DOHH2 (cell line): ENCODE data around the gene NOP16.

ENCODE experiments used
- H3F3A ChIP-seq: fragments of 200-600 bp; sonication (generic), shearing (Covaris generic); 2 replicates; pipeline ENCODE4 v1.6.0; 2016; ENCODE audit warnings: antibody characterized with exemption, mild to moderate bottlenecking; ENCODE audit not compliant: control insufficient read depth, insufficient read depth
- H3K27ac ChIP-seq: fragments of 200-600 bp; sonication (generic); 2 replicates; pipeline ENCODE4 v1.5.1; 2014; ENCODE audit warnings: low read depth, mild to moderate bottlenecking, low read length, moderate library complexity
- H3K27me3 ChIP-seq: fragments of 200-600 bp; sonication (generic); 2 replicates; pipeline ENCODE4 v1.6.1; 2014; ENCODE audit warnings: mild to moderate bottlenecking, low read length, mixed read lengths; ENCODE audit not compliant: control insufficient read depth
- H3K36me3 ChIP-seq: fragments of 200-600 bp; sonication (generic); 2 replicates; pipeline ENCODE4 v1.6.1; 2014; ENCODE audit warnings: mild to moderate bottlenecking, low read length, moderate library complexity, mixed read lengths; ENCODE audit not compliant: control insufficient read depth
- H3K4me1 ChIP-seq: fragments of 200-600 bp; sonication (generic); 2 replicates; pipeline ENCODE4 v1.6.1; 2014; ENCODE audit warnings: mild to moderate bottlenecking, low read length, mixed read lengths; ENCODE audit not compliant: control insufficient read depth
- H3K4me2 ChIP-seq: fragments of 200-600 bp; sonication (generic); 2 replicates; pipeline ENCODE4 v1.6.0; 2014; ENCODE audit warnings: mild to moderate bottlenecking, low read length, moderate library complexity
- H3K4me3 ChIP-seq: fragments of 200-600 bp; sonication (generic); 2 replicates; pipeline ENCODE4 v1.5.1; 2014; ENCODE audit warnings: mild to moderate bottlenecking, low read length, mixed read lengths
- H3K79me2 ChIP-seq: fragments of 200-600 bp; sonication (generic); 2 replicates; pipeline ENCODE4 v1.6.1; 2014; ENCODE audit warnings: mild to moderate bottlenecking, low read length, mixed read lengths; ENCODE audit not compliant: control insufficient read depth
- H3K9me2 ChIP-seq: fragments of 200-600 bp; sonication (generic); replicated peaks from 2 replicates; pipeline ENCODE4 v1.6.1; 2014; ENCODE audit warnings: mild to moderate bottlenecking, low read length, mixed read lengths; ENCODE audit not compliant: control insufficient read depth
- H3K9me3 ChIP-seq: fragments of 200-600 bp; sonication (generic); 2 replicates; pipeline ENCODE4 v1.6.1; 2014; ENCODE audit warnings: antibody characterized with exemption, low read length, mixed read lengths; ENCODE audit not compliant: control insufficient read depth, insufficient read depth
- H4K20me1 ChIP-seq: fragments of 200-600 bp; sonication (generic); 2 replicates; pipeline ENCODE4 v1.6.0; 2014; ENCODE audit warnings: low read depth, mild to moderate bottlenecking, antibody characterized with exemption, low read length, moderate library complexity; ENCODE audit not compliant: control insufficient read depth, insufficient read depth
- CTCF ChIP-seq: fragments of 200-600 bp; sonication (generic); IDR thresholded peaks from one replicate; pipeline ENCODE4 v1.5.1; 2014; ENCODE audit warnings: antibody characterized with exemption, mild to moderate bottlenecking, low read depth, low read length; ENCODE audit not compliant: poor library complexity, severe bottlenecking
- EZH2phosphoT487 ChIP-seq: fragments of 200-600 bp; sonication (generic); IDR thresholded peaks from 2 replicates; pipeline ENCODE4 v1.6.1; 2017; ENCODE audit warnings: borderline replicate concordance, mild to moderate bottlenecking, antibody characterized with exemption, low read length, moderate library complexity, mixed read lengths

Gene NOP16

GRCh38 chr5:176425791-176426190 lies 37.4 kb upstream of the NOP16 start:
- no peak overlapping the region for H3K27ac ChIP-seq
- peaks cover 5% of the 10 kb centered on the region for H3K4me1 ChIP-seq
- no peak overlapping the region for H3K4me2 ChIP-seq
- H3K9me2 ChIP-seq = no peaks in the 10 kb centered on the region
- no peaks in the 10 kb centered on the region for H3K36me3 ChIP-seq
- no peaks in the 10 kb centered on the region for H3K79me2 ChIP-seq
- no peak overlapping the region for H3K4me3 ChIP-seq
- H3K27me3 ChIP-seq = no peaks in the 10 kb centered on the region; the same call in 1 of the 2 replicates
- no peaks in the 10 kb centered on the region for H3F3A ChIP-seq
- no peak for TF ChIP-seq EZH2phosphoT487
- no peak for TF ChIP-seq CTCF
- H4K20me1 ChIP-seq = no peaks in the 10 kb centered on the region
- H3K9me3 ChIP-seq = 0 out of 2 replicates have a peak, but pooled peaks cover under 1% of the 10 kb centered on the region

- Histone ChIP-seq H3K27ac (no peak overlapping the region), H3K79me2 (no peaks in the 10 kb centered on the region), H3K9me3 (peaks cover 7% of the 10 kb centered on the region; the same call in 1 of the 2 replicates), H4K20me1 (no peaks in the 10 kb centered on the region), H3K36me3 (no peaks in the 10 kb centered on the region), H3K27me3 (peaks cover 4% of the 10 kb centered on the region), H3K4me1 (peaks cover under 1% of the 10 kb centered on the region), H3K4me2 (no peak overlapping the region), H3K4me3 (no peak overlapping the region), H3F3A (no peaks in the 10 kb centered on the region), H3K9me2 (no peaks in the 10 kb centered on the region)
- TF ChIP-seq EZH2phosphoT487 (no peak), CTCF (no peak)
Measured at GRCh38 chr5:176425138-176425537, 36.7 kb upstream of the NOP16 start.

DNA sequence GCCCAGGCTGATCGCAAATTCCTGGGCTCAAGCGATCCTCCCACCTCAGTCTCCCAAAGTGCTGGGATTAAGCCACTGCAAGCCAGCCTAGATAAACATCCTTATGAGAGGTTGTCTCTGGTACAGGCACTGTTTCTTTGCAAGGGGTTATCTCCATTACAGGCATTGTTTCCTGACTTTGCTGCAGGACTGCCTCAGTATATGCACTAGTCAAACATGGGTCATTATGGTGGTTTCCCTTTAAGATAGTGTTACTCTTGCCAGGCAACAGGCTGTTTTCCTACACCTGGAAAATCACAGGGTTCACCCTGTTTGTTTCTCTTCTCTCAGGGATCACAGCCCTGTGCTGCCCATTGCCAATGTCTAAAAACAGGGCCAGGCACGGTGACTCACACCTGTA lies 35.8 kb upstream of the NOP16 start:
- no peaks in the 10 kb centered on the region for H3F3A ChIP-seq
- H4K20me1 ChIP-seq = no peaks in the 10 kb centered on the region
- no peaks in the 10 kb centered on the region for H3K36me3 ChIP-seq
- H3K27ac ChIP-seq = no peak overlapping the region
- no peaks in the 10 kb centered on the region for H3K9me2 ChIP-seq
- no peaks in the 10 kb centered on the region for H3K79me2 ChIP-seq
- peaks cover 5% of the 10 kb centered on the region for H3K27me3 ChIP-seq
- no peak overlapping the region for H3K4me2 ChIP-seq
- H3K4me1 ChIP-seq = no peaks in the 10 kb centered on the region
- H3K4me3 ChIP-seq = no peak overlapping the region
- peaks cover 9% of the 10 kb centered on the region; the same call in 1 of the 2 replicates for H3K9me3 ChIP-seq
- TF ChIP-seq EZH2phosphoT487 (no peak), CTCF (no peak)
